Heart left ventricle (tissue), 16 donors: ENCODE data around the gene SLC25A40. TPM values are rescaled to one million over a fixed set of nuclear protein-coding genes. Genes with fewer than 3 reads are reported as not detected.
A peak's percentile ranks its signal among the peaks of the same experiment; 100 is the strongest.

Source experiments
- ATAC-seq, 4 donors: fragments of 200-7000 bp; cut with Tn5 transposase; one replicate each; pipeline ENCODE4 v1.9.1; 2020 to 2022; ENCODE audit warnings: moderate library complexity in 4 of 4, mild to moderate bottlenecking in 3 of 4, moderate number of reproducible peaks in 1 of 4
- DNase-seq, 5 donors: peaks; one replicate each; pipeline ENCODE4 v3.0.0-alpha.2; 2020
- H3K27ac ChIP-seq, 12 donors: fragments of 200-600 bp; sonication (generic) in 4 of 12; one replicate each; pipeline versions ENCODE4 v1.5.0 to v1.8.0; 2016 to 2022; ENCODE audit warnings: mild to moderate bottlenecking in 2 of 12
- H3K27me3 ChIP-seq, 9 donors: fragments of 200-600 bp; sonication (generic) in 2 of 9; one replicate each; pipeline versions ENCODE4 v1.5.1 to v1.8.0; 2016 to 2022; ENCODE audit warnings: mild to moderate bottlenecking in 3 of 9
- H3K36me3 ChIP-seq, 9 donors: fragments of 200-600 bp; sonication (generic) in 2 of 9; one replicate each; pipeline versions ENCODE4 v1.5.0 to v1.8.0; 2018 to 2022; ENCODE audit warnings: mild to moderate bottlenecking in 2 of 9
- H3K4me1 ChIP-seq, 12 donors: fragments of 200-600 bp; sonication (generic) in 4 of 12; one replicate each; pipeline versions ENCODE4 v1.5.0 to v1.8.0; 2016 to 2022; ENCODE audit warnings: mild to moderate bottlenecking in 3 of 12
- H3K4me3 ChIP-seq, 12 donors: fragments of 200-600 bp; sonication (generic) in 4 of 12; one replicate each; pipeline versions ENCODE4 v1.5.0 to v1.8.0; 2017 to 2022; ENCODE audit warnings: mild to moderate bottlenecking in 9 of 12, moderate library complexity in 4 of 12
- H3K9me3 ChIP-seq, 12 donors: fragments of 200-600 bp; sonication (generic) in 4 of 12; one replicate each; pipeline versions ENCODE4 v1.5.0 to v1.8.0; 2016 to 2022; ENCODE audit warnings: mild to moderate bottlenecking in 1 of 12
- POLR2A ChIP-seq, 2 donors: fragments of 450-650 bp; IDR thresholded peaks; one replicate each; pipeline ENCODE4 v1.6.1; 2017; ENCODE audit warnings: antibody characterized with exemption in 2 of 2, mild to moderate bottlenecking in 2 of 2, moderate library complexity in 2 of 2
- WGBS, 4 donors: extraction: QIAGEN DNeasy Blood & Tissue Kit in 2 of 4; methylation state at CpG; one replicate each; pipeline versions ENCODE4 v1.1.5 to v1.1.7; 2013 to 2018; 5-methylcytosine and 5-hydroxymethylcytosine counted together
- intact Hi-C, 10 donors: fragments of 100-400 bp; cut with DNase I; formaldehyde crosslinking; loops; one replicate each; pipeline versions ENCODE4 v1.11.1 to v1.14.2; 2022
- polyA plus RNA-seq, 2 donors: library from polyadenylated mRNA; stranded (reverse); fragments of 200-250 nt; gene quantifications; one replicate each; pipeline ENCODE4 v1.2.3, GENCODE V29; 2013
- total RNA-seq, 9 donors: library from RNA; depleted of rRNA in 2 of 9; stranded (reverse); fragments of >200 nt in 2 of 9; fragmentation: NEBNext Ultra II Directional in 3 of 9; extraction: Animal tissue kit (Norgen Biotek cat#: 25700) in 3 of 9; gene quantifications; one replicate each; pipeline versions ENCODE4 v1.1.0 to v1.2.4, GENCODE V29; 2016 to 2023
- TF ChIP-seq, protein P1 (sequence below), 12 donors: fragments of 200-600 bp; sonication (generic) in 4 of 12; IDR thresholded peaks; one replicate each; pipeline versions ENCODE4 v1.5.0 to v1.8.0; 2018 to 2022; ENCODE audit warnings: antibody characterized with exemption in 12 of 12, mild to moderate bottlenecking in 5 of 12
- donor health status: ischemic (EF 13 %, LVEDD 7.1; RV severe dilation, severe dysfunction).
- donor health status: healthy with polysubstance abuse.
- donor health status: DM: no; HTN: yes; CAD: no.
- donor health status: DM: no; HTN: no; CAD: no.
- donor health status: ischemic (EF 25% LVEDD 6.9; RV normal size, moderate dysfunction).
- donor health status: ischemic (EF 25% LVEDD 5.7; RV mildly dilated, moderate dysfunction).
- donor health status: healthy.
- donor health status: DM: yes; HTN: yes; CAD: no.
- donor health status: ischemic (EF 35%, LVEDD 5.7; RV mildly dilated, moderate dysfunction).
- donor health status: nonischemic (EF 11% LVEDD 7.7; RV severe dilation, severe dysfunction).
- donor health status: DM: yes; HTN: yes; CAD: no.
- donor health status: PGD.
- donor health status: ischemic (EF 29% LVEDD 5.4; RV normal size, mild dysfunction).
- donor health status: nonischemic (EF 23%, LVEDD 6.1; RV moderate dilation, normal function).

Gene SLC25A40
- total and polyA plus RNA-seq, 11 donors, result 6.0 to 29.1 (median 22.1) TPM

DNA sequence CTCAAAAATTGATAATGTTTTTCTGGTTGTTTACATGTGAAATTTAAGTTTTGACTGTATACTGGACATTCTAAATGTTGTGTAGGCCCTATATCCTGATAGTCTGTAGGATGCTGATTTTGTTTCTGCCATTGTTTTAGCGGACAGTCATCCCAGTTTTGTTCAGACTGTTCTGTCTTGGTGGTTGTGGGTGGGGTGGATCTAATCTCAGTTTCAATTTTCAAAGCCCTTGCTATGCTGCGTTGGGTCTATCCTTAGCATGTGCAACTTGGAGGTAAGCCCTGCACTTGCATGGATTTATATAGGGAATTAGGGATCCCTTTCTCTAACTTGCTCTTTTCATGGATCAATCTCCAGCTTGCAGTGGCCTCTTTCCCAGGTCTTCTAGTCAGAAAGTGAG lies 19.2 kb upstream of the SLC25A40 start:
- H3K9me3 ChIP-seq, result no peaks in the 10 kb centered on the region
- WGBS, 4 donors, result 93 to 96% (median 94%) methylated on average over 2 of the region's 2 CpGs
- H3K4me3 ChIP-seq, result no peak overlapping the region
- intact Hi-C loops, result no loop called here
- no peaks in the 10 kb centered on the region for H3K4me1 ChIP-seq
- peaks cover 0 to 50% (median 15%) of the 10 kb centered on the region in 9 donors for H3K36me3 ChIP-seq
- ATAC-seq, result no peak
- no peaks in the 10 kb centered on the region for H3K27me3 ChIP-seq
- no peak for TF ChIP-seq POLR2A (IDR thresholded peaks at IDR 0.05)
- TF ChIP-seq, protein P1, sequence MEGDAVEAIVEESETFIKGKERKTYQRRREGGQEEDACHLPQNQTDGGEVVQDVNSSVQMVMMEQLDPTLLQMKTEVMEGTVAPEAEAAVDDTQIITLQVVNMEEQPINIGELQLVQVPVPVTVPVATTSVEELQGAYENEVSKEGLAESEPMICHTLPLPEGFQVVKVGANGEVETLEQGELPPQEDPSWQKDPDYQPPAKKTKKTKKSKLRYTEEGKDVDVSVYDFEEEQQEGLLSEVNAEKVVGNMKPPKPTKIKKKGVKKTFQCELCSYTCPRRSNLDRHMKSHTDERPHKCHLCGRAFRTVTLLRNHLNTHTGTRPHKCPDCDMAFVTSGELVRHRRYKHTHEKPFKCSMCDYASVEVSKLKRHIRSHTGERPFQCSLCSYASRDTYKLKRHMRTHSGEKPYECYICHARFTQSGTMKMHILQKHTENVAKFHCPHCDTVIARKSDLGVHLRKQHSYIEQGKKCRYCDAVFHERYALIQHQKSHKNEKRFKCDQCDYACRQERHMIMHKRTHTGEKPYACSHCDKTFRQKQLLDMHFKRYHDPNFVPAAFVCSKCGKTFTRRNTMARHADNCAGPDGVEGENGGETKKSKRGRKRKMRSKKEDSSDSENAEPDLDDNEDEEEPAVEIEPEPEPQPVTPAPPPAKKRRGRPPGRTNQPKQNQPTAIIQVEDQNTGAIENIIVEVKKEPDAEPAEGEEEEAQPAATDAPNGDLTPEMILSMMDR (IDR thresholded peaks at IDR 0.05), result no peak
- DNase-seq, result no peak
- no peak overlapping the region for H3K27ac ChIP-seq

DNA sequence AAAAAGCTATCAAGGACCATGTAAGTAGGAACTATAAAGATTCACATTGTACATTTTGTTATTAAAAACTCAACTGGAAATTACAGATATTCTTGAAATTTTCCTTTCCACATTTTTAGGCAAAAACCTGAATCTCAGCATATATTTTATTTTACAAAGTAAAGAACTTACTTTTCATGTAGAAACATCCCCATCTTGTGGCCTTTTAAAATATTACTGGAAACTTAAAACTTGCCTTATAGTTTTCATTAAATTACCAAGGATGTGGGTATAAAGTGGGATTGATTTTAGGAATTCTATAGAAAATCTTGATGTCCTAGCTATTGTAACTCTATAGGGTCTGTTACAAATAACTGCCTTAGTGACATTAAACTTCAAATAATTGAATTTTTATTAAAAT lies 10.7 kb upstream of the SLC25A40 start:
- ATAC-seq, result no peak
- intact Hi-C loops, result loop anchor here (2.0 to 10.0 kb wide), 7 partner anchors 85 to 575 kb away; no protein-coding TSS in a partner anchor

DNA sequence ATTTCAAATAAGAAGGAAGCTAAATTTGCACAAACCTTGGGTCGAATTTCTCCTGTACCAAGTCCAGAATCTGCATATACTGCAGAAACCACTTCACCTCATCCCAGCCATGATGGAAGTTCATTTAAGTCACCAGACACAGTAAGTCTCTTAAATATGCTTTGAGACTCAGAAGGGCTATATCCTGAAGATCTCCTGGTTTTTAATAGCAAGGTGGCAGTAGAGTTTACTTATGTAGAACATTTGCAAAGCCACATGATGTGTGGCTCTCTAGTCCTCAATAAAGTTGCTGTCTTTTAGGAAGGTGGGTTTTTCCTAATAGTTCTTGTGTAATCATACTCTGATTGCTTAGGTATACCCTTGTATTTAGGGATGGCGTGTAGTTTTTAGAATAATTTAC lies 8.9 kb upstream of the SLC25A40 start:
- Histone ChIP-seq H3K4me3 (no peak overlapping the region), H3K4me1 (no peaks in the 10 kb centered on the region), H3K36me3 (peaks cover 0 to 41% (median 7%) of the 10 kb centered on the region in 9 donors), H3K27ac (no peak overlapping the region), H3K9me3 (no peaks in the 10 kb centered on the region), H3K27me3 (no peaks in the 10 kb centered on the region)
- no peak for ATAC-seq
- no peak for DNase-seq
- no peak for TF ChIP-seq POLR2A (IDR thresholded peaks at IDR 0.05)
- TF ChIP-seq, protein P1 (IDR thresholded peaks at IDR 0.05), result no peak
- intact Hi-C loops, result loop anchor here (5.0 to 10.0 kb wide), 6 partner anchors 83 to 573 kb away; no protein-coding TSS in a partner anchor
- WGBS, 4 donors, result 86 to 91% (median 89%) methylated on average over 2 of the region's 2 CpGs

More for the DNA sequence above, 10.7 kb upstream of the SLC25A40 start:
- peaks cover 0 to 41% (median 7%) of the 10 kb centered on the region in 9 donors for H3K36me3 ChIP-seq
- no peak overlapping the region for H3K27ac ChIP-seq
- no peaks in the 10 kb centered on the region for H3K27me3 ChIP-seq
- TF ChIP-seq, protein P1 (IDR thresholded peaks at IDR 0.05), result peak; percentile 23 to 65 (median 48)
- no peak for TF ChIP-seq POLR2A (IDR thresholded peaks at IDR 0.05)
- H3K9me3 ChIP-seq, result no peaks in the 10 kb centered on the region
- H3K4me1 ChIP-seq, result no peaks in the 10 kb centered on the region
- DNase-seq, result no peak
- no peak overlapping the region for H3K4me3 ChIP-seq

DNA sequence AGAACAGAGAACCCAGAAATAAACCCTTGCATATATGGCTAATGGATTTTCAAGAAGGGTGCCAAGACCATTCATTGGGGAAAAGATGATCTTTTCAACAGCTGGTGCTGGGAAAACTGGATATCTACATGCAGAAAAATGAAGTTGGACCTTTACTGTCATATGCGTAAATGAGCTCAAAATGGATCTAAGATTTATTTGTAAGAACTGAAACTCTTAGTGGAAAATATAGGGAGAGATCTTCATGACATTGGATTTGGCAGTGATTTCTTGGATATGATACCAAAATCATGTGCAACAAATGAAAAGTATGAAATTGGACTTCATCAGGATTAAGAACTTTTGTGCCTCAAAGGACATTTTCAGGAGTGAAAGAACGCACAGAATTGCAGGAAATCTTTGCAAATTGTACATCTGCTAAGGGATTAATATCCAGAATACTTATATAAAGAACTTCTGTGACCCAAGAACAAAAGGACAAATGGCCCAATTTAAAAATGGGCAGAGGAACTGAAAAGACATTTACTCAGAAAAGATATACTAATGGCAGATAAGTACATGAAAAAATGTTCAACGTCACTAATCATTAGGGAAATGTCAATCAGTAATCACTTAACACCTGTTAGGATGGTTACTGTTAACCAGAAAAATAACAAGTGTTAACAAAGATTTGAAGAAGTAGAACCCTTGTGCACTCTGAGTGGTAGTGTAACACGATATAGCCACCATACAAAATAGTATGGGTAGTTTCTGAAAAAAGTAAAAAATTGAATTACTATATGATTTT lies 6.2 kb upstream of the SLC25A40 start:
- H3K9me3 ChIP-seq, result no peaks in the 10 kb centered on the region
- H3K4me1 ChIP-seq, result peaks cover 0 to 14% (median 8%) of the 10 kb centered on the region in 12 donors
- no peaks in the 10 kb centered on the region for H3K27me3 ChIP-seq
- no peak for DNase-seq
- peaks cover 0 to 22% (median 2%) of the 10 kb centered on the region in 9 donors for H3K36me3 ChIP-seq
- 84 to 91% (median 89%) methylated on average over 4 of the region's 4 CpGs for WGBS, 4 donors
- no peak overlapping the region for H3K27ac ChIP-seq
- H3K4me3 ChIP-seq, result no peak overlapping the region
- no peak for TF ChIP-seq POLR2A (IDR thresholded peaks at IDR 0.05)
- TF ChIP-seq, protein P1 (IDR thresholded peaks at IDR 0.05), result no peak
- ATAC-seq, result no peak
- intact Hi-C loops, result loop anchor here in 6 of 10 donors (10.0 kb wide), 2 partner anchors 378 to 568 kb away; no protein-coding TSS in a partner anchor
